D341Med (cell line): ENCODE results near the gene FOSL2.

ENCODE experiments used
- DNase-seq: peaks from one replicate; pipeline ENCODE4 v3.0.0; 2012; ENCODE audit warnings: low spot score

FOSL2 gene

DNA sequence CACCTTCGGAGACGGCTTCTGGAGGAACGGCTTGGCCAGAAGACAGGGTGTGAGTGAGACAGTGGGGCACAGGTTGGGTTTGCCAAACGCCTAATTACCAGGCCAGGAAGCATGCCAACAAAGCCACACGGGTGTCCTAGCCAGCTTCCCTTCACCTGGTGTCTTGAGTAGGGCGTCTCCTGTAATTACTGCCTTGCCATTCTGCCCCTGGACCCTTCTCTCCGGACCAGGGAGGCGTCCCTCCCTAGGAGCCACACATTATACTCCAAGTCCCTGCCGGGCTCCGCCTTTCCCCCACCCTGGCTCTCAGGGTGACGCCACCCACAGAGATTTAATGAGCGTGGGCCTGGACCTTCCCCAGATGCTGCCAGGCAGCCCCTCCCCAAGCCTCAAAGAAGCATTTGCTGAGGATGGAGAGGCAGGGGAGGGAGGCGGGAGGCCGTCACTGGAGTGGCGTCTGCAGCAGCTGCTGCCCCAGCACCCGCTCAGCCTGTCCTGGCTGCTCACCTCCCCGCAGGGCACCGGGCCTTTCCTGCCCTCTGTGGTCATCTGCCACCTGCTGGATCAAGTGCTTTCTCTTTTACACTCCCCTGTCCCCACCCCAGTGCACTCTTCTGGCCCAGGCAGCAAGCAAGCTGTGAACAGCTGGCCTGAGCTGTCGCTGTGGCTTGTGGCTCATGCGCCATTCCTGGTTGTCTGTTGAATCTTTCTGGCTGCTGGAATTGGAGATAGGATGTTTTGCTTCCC is 20.7 kb downstream of the FOSL2 start:
- no peak for DNase-seq

DNA sequence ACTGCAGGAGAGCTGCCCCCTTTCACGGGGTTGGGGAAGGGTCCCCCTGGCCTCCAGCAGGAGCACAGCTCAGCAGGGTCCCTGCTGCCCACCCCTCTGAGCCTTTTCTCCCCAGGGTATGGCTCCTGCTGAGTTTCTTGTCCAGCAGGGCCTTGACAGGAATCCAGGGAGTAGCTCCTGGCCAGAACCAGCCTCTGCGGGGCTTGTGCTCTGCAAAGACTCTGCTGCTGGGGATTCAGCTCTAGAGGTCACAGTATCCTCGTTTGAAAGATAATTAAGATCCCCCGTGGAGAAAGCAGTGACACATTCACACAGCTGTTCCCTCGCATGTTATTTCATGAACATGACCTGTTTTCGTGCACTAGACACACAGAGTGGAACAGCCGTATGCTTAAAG is 21.2 kb downstream of the FOSL2 start:
- DNase-seq, result no peak

DNA sequence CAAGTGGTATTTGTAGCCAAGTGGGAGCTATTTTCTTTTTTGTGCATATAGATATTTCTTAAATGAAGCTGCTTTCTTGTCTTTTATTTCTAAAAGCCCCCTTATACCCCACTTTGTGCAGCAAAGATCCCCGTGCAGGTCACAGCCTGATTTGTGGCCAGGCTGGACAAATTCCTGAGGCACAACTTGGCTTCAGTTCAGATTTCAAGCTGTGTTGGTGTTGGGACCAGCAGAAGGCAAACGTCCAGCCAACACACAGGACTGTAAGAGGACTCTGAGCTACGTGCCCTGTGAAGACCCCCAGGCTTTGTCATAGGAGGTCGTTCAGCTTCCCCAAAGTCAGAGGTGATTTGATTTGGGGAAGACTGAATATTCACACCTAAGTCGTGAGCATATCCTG is 21.9 kb downstream of the FOSL2 start:
- DNase-seq, result no peak

DNA sequence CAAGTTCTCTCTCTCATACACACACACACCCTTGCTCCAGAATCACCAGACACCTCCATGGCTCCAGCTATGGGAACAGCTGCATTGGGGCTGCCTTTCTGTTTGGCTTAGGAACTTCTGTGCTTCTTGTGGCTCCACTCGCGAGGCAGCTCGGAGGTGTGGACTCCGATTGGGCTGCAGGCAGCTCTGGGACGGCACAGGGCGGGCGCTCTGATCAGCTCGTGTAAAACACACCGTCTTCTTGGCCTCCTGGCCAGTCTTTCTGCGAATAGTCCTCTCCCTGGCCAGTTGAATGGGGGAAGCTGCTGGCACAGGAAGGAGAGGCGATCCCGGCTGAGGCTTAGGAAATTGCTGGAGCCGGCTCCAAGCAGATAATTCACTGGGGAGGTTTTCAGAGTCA is 22.4 kb downstream of the FOSL2 start:
- no peak for DNase-seq

DNA sequence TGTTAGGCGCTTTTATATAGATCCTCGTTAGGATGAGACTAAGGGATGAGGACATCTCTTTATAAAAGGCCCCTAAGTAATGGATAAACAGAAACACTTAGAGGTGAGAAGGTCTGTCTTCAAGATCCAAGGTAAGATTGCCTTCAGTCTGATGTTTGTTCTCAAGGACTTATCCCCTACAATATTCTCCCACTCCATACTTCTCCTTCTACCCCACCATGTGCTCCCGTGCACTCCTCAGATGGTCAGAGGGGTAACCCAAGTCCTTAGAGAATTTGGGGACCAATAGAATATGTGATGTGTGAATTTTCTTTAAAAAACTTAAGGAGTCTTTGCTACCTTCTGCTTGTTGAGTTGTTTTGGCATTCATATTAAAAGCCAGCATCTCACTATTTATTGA is 23.1 kb downstream of the FOSL2 start:
- no peak for DNase-seq

DNA sequence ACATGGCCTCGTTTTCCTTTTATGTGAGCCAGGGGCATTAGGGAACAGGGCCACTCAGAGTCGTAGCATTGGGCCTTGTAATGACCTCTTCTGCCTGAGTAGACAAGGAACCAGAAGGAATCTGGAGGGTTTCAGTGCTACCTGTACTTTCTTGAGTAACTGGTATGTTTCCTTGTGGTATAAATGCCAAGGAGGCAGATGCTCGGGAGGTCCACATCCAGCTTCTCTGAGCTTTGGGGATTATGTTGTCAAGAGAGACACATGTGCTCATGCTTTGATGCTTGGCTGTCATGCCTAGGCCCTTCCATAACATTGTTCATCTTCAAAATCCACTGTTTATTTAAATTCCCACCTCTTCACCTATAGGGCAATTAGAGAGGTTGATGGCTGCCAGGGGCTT is 26.3 kb downstream of the FOSL2 start:
- no peak for DNase-seq

DNA sequence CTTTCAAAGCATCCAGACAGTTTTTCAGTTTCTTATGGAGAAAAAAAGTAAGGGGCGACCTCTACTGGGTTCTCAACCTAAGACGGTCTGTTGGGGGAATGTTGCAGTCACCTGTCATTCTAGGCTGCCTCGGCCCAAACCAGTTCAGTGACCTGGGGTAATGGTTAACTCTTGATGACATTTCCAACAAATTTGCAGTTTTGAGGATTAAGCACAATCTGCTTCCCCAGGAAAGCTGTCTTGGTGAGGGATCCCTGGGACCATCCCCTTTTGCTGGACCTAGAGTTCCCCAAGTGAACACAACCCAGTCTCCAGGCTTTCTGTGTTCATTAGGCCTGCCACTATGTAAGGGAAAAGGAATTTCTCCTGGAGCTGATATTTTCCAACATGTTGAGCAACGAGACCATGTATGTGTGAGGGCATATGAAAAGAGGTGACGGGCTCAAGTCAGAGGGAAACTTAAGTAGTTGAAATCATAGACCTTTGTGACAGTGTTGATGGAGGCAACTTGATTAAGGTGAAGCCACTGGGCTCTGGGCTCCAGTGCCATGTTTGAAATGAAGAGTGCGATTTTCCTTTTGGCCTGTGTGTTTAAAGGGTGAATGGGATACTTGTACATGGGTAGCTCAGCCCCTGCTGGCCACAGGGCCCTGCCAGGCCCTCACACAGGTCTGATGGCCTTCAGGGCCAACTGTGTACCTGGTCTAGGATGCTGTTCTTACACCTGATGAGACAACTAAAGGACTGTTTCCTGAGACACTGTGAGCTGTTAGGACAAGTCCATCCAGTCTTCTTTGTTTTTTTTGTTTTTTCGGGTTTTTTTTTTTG is 27.0 kb downstream of the FOSL2 start:
- no peak for DNase-seq

DNA sequence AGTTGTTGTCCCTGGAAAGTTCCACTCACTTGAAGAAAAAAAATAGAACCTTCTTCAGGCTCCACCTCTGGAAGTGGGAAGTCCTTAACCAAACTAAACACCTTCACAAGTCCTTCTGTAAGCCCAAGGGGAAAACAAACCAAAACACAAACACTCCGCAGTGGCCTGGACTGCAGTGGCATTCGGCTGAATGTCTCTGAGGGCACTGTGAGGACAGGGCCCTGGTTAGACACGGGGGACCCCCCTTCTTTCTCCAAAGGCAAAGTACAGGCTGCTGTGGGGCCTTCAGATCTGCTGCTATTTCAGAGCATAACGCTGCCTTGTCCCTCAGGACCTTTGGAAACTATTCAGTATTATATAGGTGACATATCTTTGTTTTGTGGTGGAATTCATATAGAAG is 28.1 kb downstream of the FOSL2 start:
- no peak for DNase-seq

DNA sequence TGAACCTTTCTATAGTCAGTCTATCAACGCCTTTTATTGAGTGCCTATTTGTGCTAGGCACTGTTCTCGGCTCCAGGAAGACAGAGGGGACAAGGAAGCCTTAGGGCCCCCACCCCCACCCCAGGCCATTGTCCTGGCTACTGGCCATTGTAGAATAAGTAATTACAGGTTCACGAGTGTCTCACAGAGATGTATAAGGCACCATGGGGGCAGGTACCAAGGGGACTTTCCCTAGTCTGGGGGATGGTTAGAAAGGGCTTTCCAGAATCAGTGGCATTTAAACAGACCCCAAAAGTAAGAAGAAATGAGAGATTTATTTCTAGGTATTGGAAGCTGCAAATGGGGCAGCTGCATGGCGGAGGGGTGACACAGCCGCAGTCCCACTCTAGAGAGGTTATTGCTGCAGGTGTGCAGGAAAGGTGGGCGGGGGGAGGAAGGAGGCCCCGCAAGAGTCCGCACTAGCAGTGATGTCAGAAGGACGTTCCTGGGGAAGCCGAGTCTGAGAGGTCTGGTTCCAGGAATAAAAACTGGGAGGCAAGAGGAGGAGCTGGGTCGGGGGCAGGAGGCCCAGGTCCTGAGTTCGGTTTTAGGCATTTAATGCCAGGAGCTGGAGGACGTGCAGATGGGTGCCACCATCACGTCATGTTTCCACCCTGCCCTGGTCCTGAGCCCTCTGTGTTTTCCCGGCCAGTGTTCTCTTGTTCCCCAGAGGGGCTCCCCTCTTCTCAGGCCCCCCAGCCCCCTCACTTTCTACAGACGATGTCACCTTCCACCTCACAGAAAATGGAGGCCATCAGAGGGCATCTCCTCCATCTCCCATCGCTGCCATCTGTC is 30.5 kb downstream of the FOSL2 start:
- DNase-seq, result no peak

DNA sequence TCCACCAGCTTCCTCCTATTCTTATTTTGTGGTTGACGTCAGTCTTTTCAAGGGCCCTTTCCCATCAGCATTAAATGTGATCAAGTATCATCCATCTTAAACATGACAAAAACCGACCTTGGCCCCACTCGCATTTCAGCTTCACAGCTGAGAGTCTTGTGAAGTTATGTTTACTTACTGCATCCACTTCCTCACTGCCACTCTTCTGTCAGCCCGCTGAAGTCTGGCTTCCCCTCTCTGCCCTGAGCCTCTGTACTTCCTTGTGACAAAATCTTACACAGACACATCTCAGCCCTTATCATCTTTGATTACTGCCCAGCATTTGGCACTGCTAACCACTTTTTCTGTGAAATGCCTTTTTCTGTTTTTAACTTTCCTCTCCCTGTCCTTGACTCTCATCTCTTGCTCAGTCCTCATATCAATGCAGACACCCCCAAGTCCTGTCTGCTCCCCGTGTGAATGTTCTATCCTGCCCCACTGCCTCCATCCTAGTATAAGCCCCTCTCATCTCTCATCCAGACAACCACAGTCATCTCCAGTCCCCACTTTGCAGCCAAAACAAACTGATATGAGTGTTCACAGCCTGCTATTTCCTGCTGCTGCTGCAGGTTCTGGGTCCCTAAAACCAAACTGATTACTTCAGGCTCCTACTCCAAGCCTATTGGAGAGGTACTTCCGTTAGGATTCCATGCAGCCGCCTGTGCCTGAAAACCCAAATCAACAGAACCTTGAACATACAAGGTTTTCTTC is 31.4 kb downstream of the FOSL2 start:
- no peak for DNase-seq

DNA sequence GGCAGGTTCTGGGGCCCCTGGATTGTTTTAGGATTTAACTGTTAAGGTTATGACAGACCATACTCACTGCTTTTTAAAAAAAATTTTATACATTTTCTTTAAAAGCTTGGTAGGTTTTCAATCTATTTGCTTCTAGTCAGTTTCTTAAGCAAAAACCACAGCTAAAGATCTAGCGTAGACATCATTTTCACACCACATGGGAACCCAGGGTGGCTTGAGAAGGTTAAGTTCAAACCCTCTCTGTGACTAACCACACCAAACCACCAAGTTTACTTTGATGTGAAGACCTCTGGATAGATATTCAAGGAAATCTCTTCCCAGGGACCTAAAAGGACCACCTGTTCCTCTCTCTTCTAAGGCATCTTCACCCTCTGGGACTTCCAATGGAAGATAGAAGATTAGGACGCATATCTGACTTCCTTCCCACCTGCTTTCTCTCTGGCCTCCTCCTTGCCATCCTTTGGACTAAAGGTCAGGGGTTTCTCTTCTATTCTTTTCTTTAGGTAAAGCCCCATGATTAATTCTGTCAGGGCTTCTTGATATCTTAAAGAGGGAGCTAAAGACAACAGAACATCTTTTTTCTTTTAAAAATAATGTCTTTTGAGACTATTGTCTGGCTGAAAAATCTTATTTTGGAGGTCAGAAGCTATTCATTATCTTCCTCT is 32.3 kb downstream of the FOSL2 start:
- DNase-seq, result no peak

DNA sequence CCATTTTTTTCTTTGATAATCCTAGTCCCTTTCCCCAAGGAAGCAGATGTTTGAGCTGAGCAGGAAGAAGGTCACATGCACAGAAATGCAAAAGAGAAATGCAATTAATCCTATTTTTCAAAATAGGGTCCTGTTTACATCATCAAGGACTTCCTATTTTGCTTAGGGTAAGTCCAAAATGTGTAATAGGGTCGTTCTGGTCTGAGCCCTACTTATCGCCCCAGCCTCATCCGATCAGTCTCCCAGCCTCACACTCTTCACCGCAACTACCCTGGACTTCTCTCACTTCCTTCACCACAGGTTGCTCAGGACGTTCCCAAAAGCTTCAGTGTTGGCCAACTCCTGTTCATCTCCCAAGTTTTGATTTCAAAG is 32.8 kb downstream of the FOSL2 start:
- no peak for DNase-seq

DNA sequence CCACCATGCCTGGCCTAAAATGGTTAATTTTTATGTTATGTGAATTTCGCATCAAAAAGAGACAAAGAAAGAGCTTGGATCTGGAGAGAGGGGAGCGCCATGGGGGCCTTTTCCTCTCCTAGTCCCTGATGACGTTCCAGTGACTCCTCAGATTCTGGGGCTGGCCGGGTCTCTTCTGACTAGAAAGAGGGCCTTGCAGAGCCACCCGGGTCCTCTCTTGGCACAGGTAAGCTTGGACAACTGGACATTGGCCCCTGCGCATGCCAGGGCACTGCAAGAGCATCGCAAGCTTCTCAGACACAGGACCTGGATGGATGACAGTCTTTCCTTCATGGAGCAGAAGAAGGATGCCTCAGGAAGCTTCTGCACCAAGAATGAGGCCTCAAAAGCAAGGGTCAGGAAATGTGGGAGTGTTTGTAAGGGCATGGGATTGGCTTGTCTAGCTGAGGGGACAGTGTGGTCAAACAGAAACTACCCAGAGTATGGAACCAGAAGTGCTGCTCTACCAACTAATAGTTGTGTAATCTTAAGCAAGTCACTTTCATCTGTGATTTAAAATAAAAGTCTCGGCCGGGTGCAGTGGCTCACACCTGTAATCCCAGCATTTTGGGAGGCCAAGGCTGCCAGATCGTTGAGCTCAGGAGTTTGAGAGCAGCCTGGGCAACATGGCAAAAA is 35.2 kb downstream of the FOSL2 start:
- no peak for DNase-seq

DNA sequence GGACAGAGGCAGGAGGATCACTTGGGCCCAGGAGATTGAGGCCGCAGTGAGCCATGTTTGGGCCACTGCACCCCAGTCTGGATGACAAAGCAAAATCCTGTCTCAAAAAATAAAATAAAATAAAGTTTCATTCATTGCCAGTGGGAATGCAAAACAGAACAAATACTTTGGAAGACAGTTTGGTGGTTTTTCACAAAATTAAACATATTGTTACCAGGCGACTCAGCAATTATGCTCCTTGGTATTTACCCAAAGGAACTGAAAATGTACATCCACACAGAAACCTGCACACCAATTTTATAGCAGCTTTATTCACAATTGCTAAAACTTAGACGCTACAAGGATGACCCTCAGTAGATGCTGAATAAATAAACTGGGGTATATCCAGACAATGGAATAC is 35.8 kb downstream of the FOSL2 start:
- no peak for DNase-seq

DNA sequence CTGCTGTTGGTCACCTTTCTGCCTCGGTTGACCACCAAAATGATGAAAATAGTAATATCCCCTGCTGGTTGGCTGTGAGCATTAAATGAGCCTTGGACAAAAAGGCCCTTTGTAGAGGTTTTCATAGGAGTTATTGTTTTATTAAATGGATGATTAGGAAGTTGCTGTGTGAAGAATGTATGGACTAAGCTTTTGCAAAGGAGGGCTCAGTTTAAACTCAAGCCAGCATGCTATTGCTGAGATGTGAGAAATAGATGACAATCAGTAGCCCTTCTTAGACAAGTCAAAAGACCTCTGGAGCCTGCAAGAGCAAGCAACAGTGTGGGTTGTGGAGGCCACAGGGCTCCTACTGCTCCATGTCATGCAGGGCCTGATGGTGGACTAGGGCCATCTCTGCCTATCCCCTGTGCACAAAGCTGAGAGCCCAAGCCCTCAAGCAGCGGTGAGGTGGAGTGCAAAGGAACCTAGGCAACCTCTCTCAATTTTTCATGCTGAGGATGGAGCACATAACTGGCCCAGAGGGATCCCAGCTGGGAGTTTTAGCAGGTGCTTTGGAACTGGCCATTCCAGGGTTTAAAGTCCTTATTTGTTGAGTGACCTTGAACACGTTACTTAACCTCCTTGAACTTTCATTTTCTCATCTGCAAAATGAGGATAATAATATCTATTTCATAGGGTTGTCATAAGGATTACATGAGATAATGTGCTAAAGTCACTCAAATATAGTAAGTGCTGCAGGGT is 37.1 kb downstream of the FOSL2 start:
- no peak for DNase-seq

DNA sequence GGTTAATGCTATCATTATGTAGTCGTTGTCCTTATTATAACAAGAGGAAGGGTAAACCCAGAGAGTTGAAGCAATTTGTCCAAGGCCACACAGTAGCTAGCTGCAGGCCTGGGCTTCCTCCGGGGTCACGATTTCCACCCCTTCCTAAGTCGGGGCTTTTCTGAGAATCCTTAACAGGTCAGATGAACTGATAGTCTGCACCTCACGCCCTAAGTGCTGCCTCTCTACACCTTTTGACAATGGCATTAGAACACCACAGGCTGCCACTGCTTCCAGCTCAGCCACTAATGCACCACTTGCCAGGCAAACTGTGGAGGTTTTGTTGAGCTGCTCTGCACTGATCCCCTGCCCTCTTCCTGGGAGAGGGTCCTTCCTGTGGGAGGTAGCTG is 37.7 kb downstream of the FOSL2 start:
- no peak for DNase-seq

DNA sequence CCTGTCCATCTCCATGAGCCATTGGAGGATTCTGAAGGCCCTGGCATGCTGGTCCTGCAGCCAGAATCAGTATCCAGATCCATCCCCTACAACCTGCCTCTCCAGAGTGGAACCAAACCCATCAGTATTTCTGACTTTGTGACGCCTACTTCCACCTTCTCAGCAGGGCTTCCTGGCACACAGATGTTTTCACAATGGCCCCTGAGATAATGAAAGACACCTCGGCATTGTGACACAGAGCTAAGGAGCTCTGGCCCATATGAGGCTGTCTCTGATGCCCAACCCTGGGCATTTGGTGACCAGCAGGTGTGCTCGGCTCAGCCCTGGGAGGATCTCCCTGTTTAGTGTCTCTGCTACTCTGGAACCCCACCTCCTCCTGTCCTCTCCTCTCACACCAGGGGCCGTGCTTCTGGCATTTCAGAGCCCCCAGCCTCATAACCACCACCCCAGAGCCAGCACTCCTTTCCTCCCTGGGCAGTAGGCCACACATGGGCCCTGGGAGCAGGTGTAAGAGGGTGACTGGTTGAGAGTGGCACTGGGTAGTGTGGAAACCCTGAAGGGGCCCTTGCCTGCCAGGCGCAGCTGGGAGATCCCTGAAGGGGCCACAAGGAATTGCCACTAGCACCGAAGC is 38.2 kb downstream of the FOSL2 start:
- no peak for DNase-seq

DNA sequence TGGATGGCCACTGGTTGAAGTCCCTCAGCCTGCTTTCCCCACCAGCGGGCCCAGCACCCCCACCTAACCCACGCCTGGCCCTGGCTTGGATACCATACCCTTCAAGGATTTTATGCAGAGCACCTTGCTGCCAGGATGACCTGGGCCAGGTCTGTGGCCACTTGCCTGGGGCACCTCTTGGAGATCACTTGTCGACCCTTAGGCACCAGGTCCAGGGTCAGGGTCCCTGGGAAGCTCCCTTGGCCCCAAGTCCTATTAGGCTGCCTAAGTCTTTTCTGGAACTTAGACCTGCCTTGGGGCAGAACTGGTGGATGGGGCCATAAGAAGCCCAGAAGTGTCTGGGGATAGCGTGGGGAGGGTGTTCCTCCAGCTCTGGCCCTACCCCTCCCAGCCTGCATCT is 39.1 kb downstream of the FOSL2 start:
- no peak for DNase-seq

DNA sequence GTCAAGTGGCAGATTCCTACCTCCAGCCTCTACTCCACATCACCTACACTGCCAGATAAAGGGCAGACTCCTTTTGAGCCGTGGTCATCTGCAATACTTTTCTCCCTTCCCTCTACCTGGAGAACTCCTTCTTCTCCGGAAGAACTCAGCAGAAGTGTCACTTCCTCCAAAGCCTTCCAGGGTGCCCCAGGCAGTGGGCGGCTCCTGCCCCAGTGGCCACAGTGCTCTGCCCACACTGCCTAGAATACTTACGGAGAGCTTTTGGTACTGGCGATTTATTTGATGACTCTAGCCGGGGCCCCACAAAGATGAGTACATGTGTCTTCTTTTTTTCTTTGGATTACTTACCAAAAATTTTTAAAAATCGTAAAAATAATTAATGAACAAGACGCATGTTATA is 39.7 kb downstream of the FOSL2 start:
- DNase-seq, result no peak

DNA sequence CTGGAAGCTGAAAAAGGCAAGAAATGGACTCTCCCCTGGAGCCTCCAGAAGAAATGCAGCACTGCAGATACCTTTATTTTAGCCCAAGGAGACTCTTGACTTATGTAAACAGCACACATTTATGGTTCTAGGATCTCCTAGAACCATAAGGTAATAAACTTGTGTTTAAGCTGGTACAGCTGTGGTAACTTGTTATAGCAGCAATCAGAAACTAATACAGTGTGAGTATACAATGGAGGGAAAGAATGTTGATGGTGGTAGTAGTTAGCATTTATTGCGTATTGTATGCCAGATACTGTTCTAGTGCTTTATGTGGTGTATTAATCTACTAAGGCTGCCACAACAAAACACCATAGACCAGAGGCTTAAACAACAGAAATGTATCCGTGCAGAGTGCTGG is 40.6 kb downstream of the FOSL2 start:
- no peak for DNase-seq
